HEK293 (cell line): Measurements from ENCODE around the gene ZNF8.

ENCODE experiments used
- CTCF ChIA-PET: fragments of 350-600 bp; formaldehyde crosslinking; extraction: SDS; loops from one replicate; lab custom pipeline; 2021; ENCODE audit warnings: antibody characterized with exemption; lab: Yijun Ruan, JAX
- POLR2A ChIA-PET: fragments of 300-600 bp; formaldehyde crosslinking; extraction: SDS; loops from one replicate; lab custom pipeline; 2020; ENCODE audit warnings: antibody characterized with exemption, inconsistent platforms; lab: Yijun Ruan, JAX
- H3K27ac ChIP-seq: fragments of 200-500 bp; sonication (Bioruptor generic); 2 replicates; pipeline ENCODE4 v1.5.1; 2014; ENCODE audit warnings: low read depth, low read length, control low read depth, inconsistent platforms; ENCODE audit errors: extremely low read depth
- H3K36me3 ChIP-seq, 2 experiments: fragments of 200-500 bp in 1 of 2; sonication (Bioruptor generic) in 1 of 2; 1 replicate in 1 of 2; 2 replicates in 1 of 2; pipeline ENCODE4 v1.5.1; 2014 to 2017; ENCODE audit warnings: inconsistent platforms in 2 of 2, low read length in 2 of 2; ENCODE audit not compliant: control insufficient read depth in 2 of 2, insufficient read depth in 1 of 2
- H3K4me1 ChIP-seq: fragments of 200-500 bp; sonication (Bioruptor generic); 2 replicates; pipeline ENCODE4 v1.5.1; 2014; ENCODE audit warnings: mild to moderate bottlenecking, low read length, inconsistent platforms; ENCODE audit not compliant: control insufficient read depth, insufficient read depth
- H3K4me3 ChIP-seq: 2 replicates; pipeline ENCODE4 v1.5.1; 2011; ENCODE audit warnings: low read depth, mild to moderate bottlenecking, control low read depth, low read length, moderate library complexity
- H3K9me3 ChIP-seq: fragments of 200-500 bp; sonication (Bioruptor generic); 2 replicates; pipeline ENCODE4 v1.5.1; 2014; ENCODE audit warnings: low read depth, low read length, inconsistent platforms; ENCODE audit not compliant: control insufficient read depth, insufficient read depth
- GLI2 ChIP-seq: fragments of 450-650 bp; formaldehyde crosslinking; IDR thresholded peaks from 2 replicates; pipeline ENCODE4; 2017; ENCODE audit warnings: missing biosample characterization, missing genetic modification characterization, low read depth, borderline replicate concordance
- KLF1 ChIP-seq: fragments of 450-650 bp; formaldehyde crosslinking; IDR thresholded peaks from 2 replicates; pipeline ENCODE4 v1.5.1; 2016; ENCODE audit warnings: missing biosample characterization, missing genetic modification characterization
- REPIN1 ChIP-seq: fragments of 450-650 bp; formaldehyde crosslinking; IDR thresholded peaks from 2 replicates; pipeline ENCODE4 v1.5.1; 2017; ENCODE audit warnings: missing biosample characterization, missing genetic modification characterization, low read depth
- ZBTB21 ChIP-seq: fragments of 450-650 bp; formaldehyde crosslinking; IDR thresholded peaks from 2 replicates; pipeline ENCODE4 v1.5.1; 2017; ENCODE audit warnings: missing biosample characterization, missing genetic modification characterization
- ZFP41 ChIP-seq: fragments of 450-650 bp; formaldehyde crosslinking; IDR thresholded peaks from 2 replicates; pipeline ENCODE4 v1.5.1; 2016; ENCODE audit warnings: missing biosample characterization, missing genetic modification characterization, borderline replicate concordance
- ZNF19 ChIP-seq: fragments of 450-650 bp; formaldehyde crosslinking; IDR thresholded peaks from 2 replicates; pipeline ENCODE4; 2016; ENCODE audit warnings: missing biosample characterization, missing genetic modification characterization, low read depth
- ZNF214 ChIP-seq: fragments of 450-650 bp; formaldehyde crosslinking; IDR thresholded peaks from 2 replicates; pipeline ENCODE4 v1.5.1; 2017; ENCODE audit warnings: missing biosample characterization, mild to moderate bottlenecking, missing genetic modification characterization, borderline replicate concordance
- ZNF311 ChIP-seq: fragments of 450-650 bp; formaldehyde crosslinking; IDR thresholded peaks from 2 replicates; pipeline ENCODE4 v1.5.1; 2017; ENCODE audit warnings: missing biosample characterization, missing genetic modification characterization, borderline replicate concordance
- ZNF48 ChIP-seq: fragments of 450-650 bp; formaldehyde crosslinking; IDR thresholded peaks from 2 replicates; pipeline ENCODE4 v1.5.1; 2016; ENCODE audit warnings: missing biosample characterization, missing genetic modification characterization
- ZNF530 ChIP-seq: fragments of 450-650 bp; formaldehyde crosslinking; IDR thresholded peaks from 2 replicates; pipeline ENCODE4 v1.5.1; 2016; ENCODE audit warnings: low read depth, missing biosample characterization, missing genetic modification characterization
- ZNF560 ChIP-seq: fragments of 450-650 bp; formaldehyde crosslinking; IDR thresholded peaks from 2 replicates; pipeline ENCODE4 v1.5.1; 2017; ENCODE audit warnings: missing biosample characterization, missing genetic modification characterization, borderline replicate concordance
- ZNF670 ChIP-seq: fragments of 450-650 bp; formaldehyde crosslinking; IDR thresholded peaks from 2 replicates; pipeline ENCODE4 v1.5.1; 2016; ENCODE audit warnings: missing biosample characterization, missing genetic modification characterization, low read depth
- TF ChIP-seq, protein P1 (sequence below): fragments of 450-650 bp; formaldehyde crosslinking; IDR thresholded peaks from 2 replicates; pipeline ENCODE4 v1.5.0; 2017; ENCODE audit warnings: missing biosample characterization, missing genetic modification characterization, borderline replicate concordance
- TF ChIP-seq, protein P2 (sequence below): fragments of 450-650 bp; formaldehyde crosslinking; conservative IDR thresholded peaks from 2 replicates; pipeline ENCODE4 v1.5.1; 2016; ENCODE audit warnings: low read depth, missing biosample characterization, missing genetic modification characterization
- TF ChIP-seq, protein P3 (sequence below): fragments of 450-650 bp; formaldehyde crosslinking; IDR thresholded peaks from 2 replicates; pipeline ENCODE4 v1.5.1; 2016; ENCODE audit warnings: missing biosample characterization, missing genetic modification characterization

ZNF8 gene

GRCh38 chr19:58334691-58335249 lies 56.0 kb downstream of the ZNF8 start:
- Histone ChIP-seq H3K4me1 (no peaks in the 10 kb centered on the region), H3K27ac (no peak overlapping the region), H3K4me3 (no peak overlapping the region), H3K36me3 (peaks cover 0 to 51% of the 10 kb centered on the region in 2 experiments; a peak in 1 of 3 replicates), H3K9me3 (no peaks in the 10 kb centered on the region)
- CTCF ChIA-PET: no interaction called here
- POLR2A ChIA-PET: interaction anchor here (0.5 to 3.6 kb wide), 2 partner anchors 28 to 116 kb away, joined by 4 to 14 read pairs; partner anchors contain the start of gene ZNF497
- no peak for TF ChIP-seq ZNF560 (tag by site-specific recombination)
- no peak for TF ChIP-seq ZBTB21 (tag by site-specific recombination)
- TF ChIP-seq ZNF48: no peak
- no peak for TF ChIP-seq ZNF670 (tag by site-specific recombination)
- TF ChIP-seq, all 188 proteins: peak for 0

DNA sequence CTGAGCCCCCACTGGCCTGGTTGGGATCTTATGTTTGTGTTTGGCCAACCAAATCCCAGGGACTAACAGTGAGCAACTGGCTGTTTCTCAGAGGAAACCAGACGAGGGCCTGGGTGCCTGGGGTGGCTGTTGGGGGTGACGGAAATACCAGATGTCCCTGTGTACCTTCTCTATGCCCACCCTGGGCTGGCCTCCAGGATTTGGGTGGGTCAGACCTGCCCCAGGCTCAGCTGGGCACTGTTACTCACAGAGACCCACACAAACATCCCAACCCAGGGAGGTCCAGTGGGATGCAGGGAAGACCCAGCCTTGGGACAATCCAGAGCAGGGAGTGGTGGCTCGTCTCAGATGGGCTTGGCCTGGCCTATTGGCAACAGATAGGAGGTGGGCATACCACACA lies 56.9 kb downstream of the ZNF8 start:
- no peaks in the 10 kb centered on the region for H3K4me1 ChIP-seq
- POLR2A ChIA-PET: interaction anchor here (0.5 kb wide), 1 partner anchor 115 kb away, joined by 4 read pairs; no protein-coding TSS in a partner anchor
- TF ChIP-seq ZFP41: no peak
- TF ChIP-seq, protein P1, sequence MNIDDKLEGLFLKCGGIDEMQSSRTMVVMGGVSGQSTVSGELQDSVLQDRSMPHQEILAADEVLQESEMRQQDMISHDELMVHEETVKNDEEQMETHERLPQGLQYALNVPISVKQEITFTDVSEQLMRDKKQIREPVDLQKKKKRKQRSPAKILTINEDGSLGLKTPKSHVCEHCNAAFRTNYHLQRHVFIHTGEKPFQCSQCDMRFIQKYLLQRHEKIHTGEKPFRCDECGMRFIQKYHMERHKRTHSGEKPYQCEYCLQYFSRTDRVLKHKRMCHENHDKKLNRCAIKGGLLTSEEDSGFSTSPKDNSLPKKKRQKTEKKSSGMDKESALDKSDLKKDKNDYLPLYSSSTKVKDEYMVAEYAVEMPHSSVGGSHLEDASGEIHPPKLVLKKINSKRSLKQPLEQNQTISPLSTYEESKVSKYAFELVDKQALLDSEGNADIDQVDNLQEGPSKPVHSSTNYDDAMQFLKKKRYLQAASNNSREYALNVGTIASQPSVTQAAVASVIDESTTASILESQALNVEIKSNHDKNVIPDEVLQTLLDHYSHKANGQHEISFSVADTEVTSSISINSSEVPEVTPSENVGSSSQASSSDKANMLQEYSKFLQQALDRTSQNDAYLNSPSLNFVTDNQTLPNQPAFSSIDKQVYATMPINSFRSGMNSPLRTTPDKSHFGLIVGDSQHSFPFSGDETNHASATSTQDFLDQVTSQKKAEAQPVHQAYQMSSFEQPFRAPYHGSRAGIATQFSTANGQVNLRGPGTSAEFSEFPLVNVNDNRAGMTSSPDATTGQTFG (tag by site-specific recombination): no peak
- no peak for TF ChIP-seq ZNF214 (tag by site-specific recombination)
- no peak for TF ChIP-seq ZNF19 (tag by site-specific recombination)
- TF ChIP-seq KLF1 (tag by site-specific recombination): no peak
- TF ChIP-seq, all 188 proteins: peak for 0
- Histone ChIP-seq H3K36me3 (peaks cover 0 to 52% of the 10 kb centered on the region in 2 experiments; a peak in 1 of 3 replicates), H3K9me3 (no peaks in the 10 kb centered on the region), H3K27ac (no peak overlapping the region), H3K4me3 (no peak overlapping the region)
- CTCF ChIA-PET: interaction anchor here (0.7 kb wide), 1 partner anchor 18 kb away, joined by 3 read pairs; no protein-coding TSS in a partner anchor

DNA sequence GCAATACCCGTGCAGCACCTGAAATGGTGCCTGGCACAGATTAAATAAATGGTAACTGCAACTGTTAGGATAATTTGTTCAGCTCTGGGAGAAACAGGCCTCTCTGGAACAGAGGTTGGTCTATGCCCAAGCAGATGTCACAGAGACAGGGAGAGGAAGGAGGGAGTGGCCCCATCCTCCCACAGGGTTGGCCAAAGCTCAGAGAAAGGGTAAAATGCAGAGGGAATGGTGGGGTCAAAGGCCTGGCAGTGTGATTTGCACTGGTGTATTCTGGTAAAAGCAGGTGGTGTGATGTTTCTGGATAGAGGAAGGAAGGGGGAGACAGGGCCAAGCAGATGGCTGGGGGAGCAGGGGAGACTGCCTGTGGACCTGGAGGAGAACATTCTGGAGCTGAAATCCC lies 57.5 kb downstream of the ZNF8 start:
- Histone ChIP-seq H3K36me3 (peaks cover 0 to 54% of the 10 kb centered on the region in 2 experiments; a peak in 1 of 3 replicates), H3K4me1 (no peaks in the 10 kb centered on the region), H3K27ac (no peak overlapping the region), H3K4me3 (no peak overlapping the region), H3K9me3 (no peaks in the 10 kb centered on the region)
- no peak for TF ChIP-seq ZNF530 (tag by site-specific recombination)
- no peak for TF ChIP-seq KLF1 (tag by site-specific recombination)
- ChIA-PET CTCF (interaction anchor here (0.7 kb wide), 1 partner anchor 18 kb away, joined by 3 read pairs; no protein-coding TSS in a partner anchor), POLR2A (no interaction called here)

DNA sequence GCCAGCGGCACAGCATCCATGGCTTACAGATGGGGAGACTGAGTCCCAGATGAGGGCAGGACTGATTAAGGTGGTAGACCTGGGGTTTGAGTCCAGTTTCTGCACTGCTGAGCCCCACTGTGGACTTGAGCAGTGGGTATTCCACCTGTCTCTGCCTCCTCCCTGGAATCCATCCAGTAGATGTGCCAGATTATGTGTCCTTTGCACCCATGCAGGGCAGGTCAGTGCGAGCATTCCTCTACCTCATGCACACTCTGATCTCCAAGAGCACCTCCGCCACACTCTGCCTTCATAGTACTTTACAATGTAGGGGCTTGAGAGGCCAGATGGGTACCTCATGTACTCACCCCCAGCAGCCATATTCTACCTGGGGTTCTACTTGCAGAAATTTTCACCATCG lies 58.1 kb downstream of the ZNF8 start:
- TF ChIP-seq REPIN1 (no peak), ZNF311 (tag by site-specific recombination) (no peak), GLI2 (tag by site-specific recombination) (no peak), ZNF19 (tag by site-specific recombination) (no peak)
- TF ChIP-seq, protein P2, sequence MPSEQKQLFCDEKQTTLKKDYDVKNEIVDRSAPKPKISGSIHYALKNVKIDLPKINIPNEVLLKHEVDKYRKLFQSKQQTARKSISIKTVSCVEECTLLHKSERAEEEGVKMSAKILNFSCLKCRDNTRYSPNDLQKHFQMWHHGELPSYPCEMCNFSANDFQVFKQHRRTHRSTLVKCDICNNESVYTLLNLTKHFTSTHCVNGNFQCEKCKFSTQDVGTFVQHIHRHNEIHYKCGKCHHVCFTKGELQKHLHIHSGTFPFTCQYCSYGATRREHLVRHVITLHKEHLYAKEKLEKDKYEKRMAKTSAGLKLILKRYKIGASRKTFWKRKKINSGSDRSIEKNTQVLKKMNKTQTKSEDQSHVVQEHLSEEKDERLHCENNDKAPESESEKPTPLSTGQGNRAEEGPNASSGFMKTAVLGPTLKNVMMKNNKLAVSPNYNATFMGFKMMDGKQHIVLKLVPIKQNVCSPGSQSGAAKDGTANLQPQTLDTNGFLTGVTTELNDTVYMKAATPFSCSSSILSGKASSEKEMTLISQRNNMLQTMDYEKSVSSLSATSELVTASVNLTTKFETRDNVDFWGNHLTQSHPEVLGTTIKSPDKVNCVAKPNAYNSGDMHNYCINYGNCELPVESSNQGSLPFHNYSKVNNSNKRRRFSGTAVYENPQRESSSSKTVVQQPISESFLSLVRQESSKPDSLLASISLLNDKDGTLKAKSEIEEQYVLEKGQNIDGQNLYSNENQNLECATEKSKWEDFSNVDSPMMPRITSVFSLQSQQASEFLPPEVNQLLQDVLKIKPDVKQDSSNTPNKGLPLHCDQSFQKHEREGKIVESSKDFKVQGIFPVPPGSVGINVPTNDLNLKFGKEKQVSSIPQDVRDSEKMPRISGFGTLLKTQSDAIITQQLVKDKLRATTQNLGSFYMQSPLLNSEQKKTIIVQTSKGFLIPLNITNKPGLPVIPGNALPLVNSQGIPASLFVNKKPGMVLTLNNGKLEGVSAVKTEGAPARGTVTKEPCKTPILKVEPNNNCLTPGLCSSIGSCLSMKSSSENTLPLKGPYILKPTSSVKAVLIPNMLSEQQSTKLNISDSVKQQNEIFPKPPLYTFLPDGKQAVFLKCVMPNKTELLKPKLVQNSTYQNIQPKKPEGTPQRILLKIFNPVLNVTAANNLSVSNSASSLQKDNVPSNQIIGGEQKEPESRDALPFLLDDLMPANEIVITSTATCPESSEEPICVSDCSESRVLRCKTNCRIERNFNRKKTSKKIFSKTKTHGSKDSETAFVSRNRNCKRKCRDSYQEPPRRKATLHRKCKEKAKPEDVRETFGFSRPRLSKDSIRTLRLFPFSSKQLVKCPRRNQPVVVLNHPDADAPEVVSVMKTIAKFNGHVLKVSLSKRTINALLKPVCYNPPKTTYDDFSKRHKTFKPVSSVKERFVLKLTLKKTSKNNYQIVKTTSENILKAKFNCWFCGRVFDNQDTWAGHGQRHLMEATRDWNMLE (tag by site-specific recombination): no peak
- TF ChIP-seq, protein P3, sequence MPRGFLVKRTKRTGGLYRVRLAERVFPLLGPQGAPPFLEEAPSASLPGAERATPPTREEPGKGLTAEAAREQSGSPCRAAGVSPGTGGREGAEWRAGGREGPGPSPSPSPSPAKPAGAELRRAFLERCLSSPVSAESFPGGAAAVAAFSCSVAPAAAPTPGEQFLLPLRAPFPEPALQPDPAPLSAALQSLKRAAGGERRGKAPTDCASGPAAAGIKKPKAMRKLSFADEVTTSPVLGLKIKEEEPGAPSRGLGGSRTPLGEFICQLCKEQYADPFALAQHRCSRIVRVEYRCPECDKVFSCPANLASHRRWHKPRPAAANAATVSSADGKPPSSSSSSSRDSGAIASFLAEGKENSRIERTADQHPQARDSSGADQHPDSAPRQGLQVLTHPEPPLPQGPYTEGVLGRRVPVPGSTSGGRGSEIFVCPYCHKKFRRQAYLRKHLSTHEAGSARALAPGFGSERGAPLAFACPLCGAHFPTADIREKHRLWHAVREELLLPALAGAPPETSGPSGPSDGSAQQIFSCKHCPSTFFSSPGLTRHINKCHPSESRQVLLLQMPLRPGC: no peak
- Histone ChIP-seq H3K4me3 (no peak overlapping the region), H3K9me3 (no peaks in the 10 kb centered on the region), H3K4me1 (no peaks in the 10 kb centered on the region), H3K27ac (no peak overlapping the region), H3K36me3 (peaks cover 0 to 60% of the 10 kb centered on the region in 2 experiments; a peak in 1 of 3 replicates)
- CTCF ChIA-PET: no interaction called here
- POLR2A ChIA-PET: no interaction called here
